Activated naive CD8-positive, alpha-beta T cell treated with anti-CD3 and anti-CD28 coated beads, Interleukin-2, amount 10 ng/mL, durations not matched to agents 7 days and 5 days (primary cell): ENCODE measurements around the gene ASNS. TPM values are rescaled to one million over a fixed set of nuclear protein-coding genes. Genes with fewer than 3 reads are reported as not detected.
"Not testable (repeated sequence)": the region's sequence is repeated elsewhere in the genome, so short reads cannot be mapped to it uniquely, and the experiment has no call there.

Experiments
- ATAC-seq: fragments of 150-1000 bp; cut with Tn5 transposase; one replicate; pipeline ENCODE4 v1.10.0; 2021; ENCODE audit warnings: low read depth, moderate library complexity
- POLR2A ChIA-PET: fragments of 350-600 bp; sonication (Branson Sonifier 250); formaldehyde crosslinking; loops from one replicate; lab custom pipeline; 2021; ENCODE audit warnings: antibody characterized with exemption; lab: Charles Lee
- DNase-seq: peaks from one replicate; pipeline ENCODE4 v3.0.0; 2021
- H3K27ac Mint-ChIP-seq: one replicate; pipeline ENCODE4 v1.8.0; 2022; ENCODE audit warnings: mild to moderate bottlenecking, mixed read lengths
- H3K27me3 Mint-ChIP-seq: one replicate; pipeline ENCODE4 v1.8.0; 2022; ENCODE audit warnings: mild to moderate bottlenecking, moderate library complexity, mixed read lengths
- H3K36me3 Mint-ChIP-seq: one replicate; pipeline ENCODE4 v1.8.0; 2021; ENCODE audit warnings: mild to moderate bottlenecking, mixed read lengths
- H3K4me1 Mint-ChIP-seq: one replicate; pipeline ENCODE4 v1.8.0; 2021; ENCODE audit warnings: mixed read lengths
- H3K4me3 Mint-ChIP-seq: one replicate; pipeline ENCODE4 v1.8.0; 2022; ENCODE audit warnings: mild to moderate bottlenecking, moderate library complexity, mixed read lengths
- H3K9me3 Mint-ChIP-seq: one replicate; pipeline ENCODE4 v1.8.0; 2021; ENCODE audit warnings: mixed read lengths
- total RNA-seq, 2 experiments: library from RNA; stranded (reverse); gene quantifications; one replicate each; pipeline ENCODE4 v1.2.3, GENCODE V29; 2021

The ASNS gene
- total RNA-seq, result 10 to 100 TPM; 40.0 to 42.6 TPM

DNA sequence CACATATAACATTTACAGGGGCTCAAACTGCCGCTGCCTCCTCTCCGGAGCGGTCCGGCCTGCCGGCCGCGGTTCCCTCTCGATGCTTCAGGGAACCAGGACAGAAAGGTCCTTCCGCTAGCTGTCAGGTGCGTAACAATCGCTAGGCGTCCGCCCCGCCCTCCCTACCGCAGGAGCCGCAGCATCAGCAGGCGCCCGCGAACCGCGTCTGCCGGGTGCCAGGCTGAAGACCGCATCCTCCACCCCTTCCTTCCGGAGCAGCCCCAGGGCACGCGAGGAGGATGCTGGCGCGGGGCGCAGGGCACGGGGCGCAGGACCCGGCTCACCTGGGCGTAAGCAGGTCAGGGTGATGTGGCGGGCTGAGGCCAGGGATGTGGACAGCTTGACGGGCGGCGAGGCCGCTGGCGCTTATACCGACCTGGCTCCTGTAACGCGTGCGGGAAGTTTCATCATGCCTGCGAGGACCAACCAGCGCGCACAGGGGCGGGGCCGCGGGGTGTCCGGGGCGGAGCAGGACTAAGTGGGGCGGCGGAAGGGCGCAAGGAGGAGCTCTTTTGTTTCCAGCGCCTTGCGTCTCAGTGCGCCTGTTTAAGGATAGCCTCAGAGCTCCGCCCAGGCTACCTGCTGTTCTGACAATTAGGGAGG is at the start of gene ASNS:
ASNS (minus strand) TSS at position 384 of the 645 bp plus-strand sequence. CDS start 3,252 bp downstream, outside the sequence.
- H3K27me3 Mint-ChIP-seq, result no peaks in the 10 kb centered on the region
- H3K36me3 Mint-ChIP-seq, result peaks cover 6% of the 10 kb centered on the region
- peaks cover 15% of the 10 kb centered on the region for H3K4me1 Mint-ChIP-seq
- POLR2A ChIA-PET, result interaction anchor here (0.6 to 1.3 kb wide), 3 partner anchors 100 to 1164 kb away, joined by 3 to 8 read pairs (median 3); partner anchors contain the start of gene SDHAF3
- peak within 1 kb of the TSS; percentile 87 for H3K4me3 Mint-ChIP-seq
- ATAC-seq (peak; percentile 92), DNase-seq (peak; percentile 92)
- H3K9me3 Mint-ChIP-seq, result no peaks in the 10 kb centered on the region
- H3K27ac Mint-ChIP-seq, result peak within 1 kb of the TSS; percentile 90

DNA sequence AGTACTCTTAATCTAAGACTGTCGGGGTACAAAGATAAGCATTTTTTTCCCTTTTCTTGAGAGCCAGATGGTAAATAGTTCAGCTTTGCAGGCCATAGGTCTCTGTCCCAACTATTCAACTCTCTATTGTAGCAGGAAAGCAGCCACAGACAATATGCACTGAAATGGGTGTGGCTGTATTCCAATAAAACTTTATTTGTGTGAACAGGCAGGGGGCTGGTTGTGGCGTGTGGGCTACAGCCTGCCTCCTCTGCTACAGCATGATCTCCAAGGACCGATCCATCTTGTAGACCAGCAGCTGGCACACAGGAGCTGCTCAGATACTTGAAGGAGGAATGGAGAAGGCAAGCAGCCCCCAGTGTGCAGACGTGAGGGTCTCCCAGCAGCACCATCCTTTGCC is 49.0 kb upstream of the ASNS start:
- ATAC-seq, H3K27me3 Mint-ChIP-seq, DNase-seq, H3K4me3 Mint-ChIP-seq, H3K36me3 Mint-ChIP-seq, H3K4me1 Mint-ChIP-seq, H3K9me3 Mint-ChIP-seq, POLR2A ChIA-PET, H3K27ac Mint-ChIP-seq: not testable (repeated sequence)

- H3K27me3 Mint-ChIP-seq, H3K4me3 Mint-ChIP-seq, H3K36me3 Mint-ChIP-seq, POLR2A ChIA-PET, DNase-seq, H3K4me1 Mint-ChIP-seq, H3K9me3 Mint-ChIP-seq, ATAC-seq: not testable (repeated sequence)
- H3K27ac Mint-ChIP-seq, result peak overlapping the region; percentile 34
Measured at GRCh38 chr7:97915267-97915666, 43.1 kb upstream of the ASNS start.

GRCh38 chr7:97912294-97912693 is 40.1 kb upstream of the ASNS start:
- H3K9me3 Mint-ChIP-seq, ATAC-seq, H3K27me3 Mint-ChIP-seq, DNase-seq, H3K4me1 Mint-ChIP-seq, H3K36me3 Mint-ChIP-seq, POLR2A ChIA-PET, H3K27ac Mint-ChIP-seq, H3K4me3 Mint-ChIP-seq: not testable (repeated sequence)

- H3K4me3 Mint-ChIP-seq, H3K36me3 Mint-ChIP-seq, H3K27ac Mint-ChIP-seq, H3K4me1 Mint-ChIP-seq, DNase-seq, H3K27me3 Mint-ChIP-seq, ATAC-seq, H3K9me3 Mint-ChIP-seq, POLR2A ChIA-PET: not testable (repeated sequence)
Measured at GRCh38 chr7:97896893-97897292, 24.7 kb upstream of the ASNS start.

DNA sequence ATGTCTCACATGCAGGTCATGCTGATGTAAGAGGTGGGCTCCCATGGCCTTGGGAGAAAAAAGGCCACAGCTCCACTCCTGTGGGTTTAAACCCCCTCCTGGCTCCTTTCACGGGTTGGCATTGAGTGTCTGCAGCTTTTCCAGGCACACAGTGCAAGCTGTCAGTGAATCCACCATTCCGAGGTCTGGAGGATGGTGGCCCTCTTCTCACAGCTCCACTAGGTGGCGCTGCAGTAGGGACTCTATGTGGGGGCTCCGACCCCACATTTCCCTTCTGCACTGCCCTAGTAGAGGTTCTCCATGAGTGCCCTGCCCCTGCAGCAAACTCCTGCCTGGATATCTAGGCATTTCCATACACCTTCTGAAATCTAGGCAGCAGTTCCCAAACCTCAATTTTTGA is 19.5 kb upstream of the ASNS start:
- H3K36me3 Mint-ChIP-seq, POLR2A ChIA-PET, H3K9me3 Mint-ChIP-seq, H3K27ac Mint-ChIP-seq, H3K4me1 Mint-ChIP-seq, ATAC-seq, H3K4me3 Mint-ChIP-seq, H3K27me3 Mint-ChIP-seq, DNase-seq: not testable (repeated sequence)

- H3K27ac Mint-ChIP-seq, POLR2A ChIA-PET, H3K4me3 Mint-ChIP-seq, H3K4me1 Mint-ChIP-seq, H3K27me3 Mint-ChIP-seq, ATAC-seq, H3K36me3 Mint-ChIP-seq, H3K9me3 Mint-ChIP-seq, DNase-seq: not testable (repeated sequence)
Measured at GRCh38 chr7:97879527-97879926, 7.3 kb upstream of the ASNS start.

GRCh38 chr7:97874894-97875293 is 2.7 kb upstream of the ASNS start:
- H3K36me3 Mint-ChIP-seq, H3K27me3 Mint-ChIP-seq, DNase-seq, ATAC-seq, H3K27ac Mint-ChIP-seq, H3K4me3 Mint-ChIP-seq, POLR2A ChIA-PET, H3K9me3 Mint-ChIP-seq: not testable (repeated sequence)
- H3K4me1 Mint-ChIP-seq, result peaks cover 11% of the 10 kb centered on the region

- H3K4me3 Mint-ChIP-seq, result no peak overlapping the region
- H3K4me1 Mint-ChIP-seq, result peaks cover 15% of the 10 kb centered on the region
- no peak overlapping the region for H3K27ac Mint-ChIP-seq
- no peaks in the 10 kb centered on the region for H3K9me3 Mint-ChIP-seq
- POLR2A ChIA-PET, result no interaction called here
- peaks cover 3% of the 10 kb centered on the region for H3K36me3 Mint-ChIP-seq
- no peak for ATAC-seq
- H3K27me3 Mint-ChIP-seq, result no peaks in the 10 kb centered on the region
- no peak for DNase-seq
Measured at GRCh38 chr7:97873606-97874005, 1.4 kb upstream of the ASNS start.

DNA sequence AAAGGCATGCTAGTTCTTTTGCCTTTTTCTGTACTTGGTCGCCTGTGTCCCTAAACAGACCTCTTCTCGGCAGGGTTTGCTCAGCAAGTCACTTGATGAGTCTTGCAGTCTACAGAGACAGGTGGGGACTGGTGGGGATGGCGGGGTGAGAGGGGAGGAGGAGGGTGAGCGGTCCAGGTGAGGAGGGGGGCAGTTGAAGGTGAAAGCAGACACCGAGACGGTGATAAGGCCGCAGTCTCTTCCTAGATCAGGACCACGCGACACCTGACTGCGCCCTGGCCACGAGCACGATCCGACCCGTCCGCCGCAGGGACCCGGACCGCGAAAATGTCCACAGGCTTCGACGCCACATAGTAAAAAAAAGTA is 566 bp downstream of the ASNS start:
- DNase-seq (no peak), ATAC-seq (peak; percentile 24)
- H3K27ac Mint-ChIP-seq, result peak overlapping the region; percentile 90
- peaks cover 15% of the 10 kb centered on the region for H3K4me1 Mint-ChIP-seq
- H3K9me3 Mint-ChIP-seq, result no peaks in the 10 kb centered on the region
- POLR2A ChIA-PET, result no interaction called here
- H3K27me3 Mint-ChIP-seq, result no peaks in the 10 kb centered on the region
- peak overlapping the region; percentile 87 for H3K4me3 Mint-ChIP-seq
- H3K36me3 Mint-ChIP-seq, result peaks cover 7% of the 10 kb centered on the region

GRCh38 chr7:97868788-97869187 is 3.4 kb downstream of the ASNS start:
- Mint-ChIP-seq H3K36me3 (peaks cover 12% of the 10 kb centered on the region), H3K4me1 (peaks cover 16% of the 10 kb centered on the region), H3K27ac (no peak overlapping the region), H3K9me3 (no peaks in the 10 kb centered on the region), H3K4me3 (no peak overlapping the region), H3K27me3 (no peaks in the 10 kb centered on the region)
- DNase-seq (no peak), ATAC-seq (no peak)
- POLR2A ChIA-PET, result no interaction called here

DNA sequence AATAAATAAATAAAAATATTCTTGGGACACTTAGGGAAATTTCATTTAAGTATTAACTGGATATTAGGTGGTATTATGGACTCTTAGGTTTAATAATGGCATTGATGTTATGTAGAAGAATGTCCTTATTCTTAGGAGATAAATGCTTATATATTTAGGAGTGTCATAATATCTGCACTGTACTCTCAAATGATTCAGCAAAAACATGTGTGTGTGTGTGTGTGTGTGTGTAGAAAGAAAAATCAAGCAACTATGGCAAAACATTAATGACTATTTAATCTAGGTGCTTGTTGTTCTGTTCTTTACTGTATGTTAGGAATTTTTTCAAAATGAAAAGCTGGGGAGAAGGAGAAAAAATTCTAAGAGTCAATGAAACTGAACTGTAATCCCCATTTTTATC is 3.9 kb downstream of the ASNS start:
- DNase-seq (no peak), ATAC-seq (no peak)
- Mint-ChIP-seq H3K4me3 (no peak overlapping the region), H3K27me3 (no peaks in the 10 kb centered on the region), H3K36me3 (peaks cover 12% of the 10 kb centered on the region), H3K9me3 (no peaks in the 10 kb centered on the region), H3K4me1 (peaks cover 16% of the 10 kb centered on the region), H3K27ac (no peak overlapping the region)
- POLR2A ChIA-PET, result no interaction called here

DNA sequence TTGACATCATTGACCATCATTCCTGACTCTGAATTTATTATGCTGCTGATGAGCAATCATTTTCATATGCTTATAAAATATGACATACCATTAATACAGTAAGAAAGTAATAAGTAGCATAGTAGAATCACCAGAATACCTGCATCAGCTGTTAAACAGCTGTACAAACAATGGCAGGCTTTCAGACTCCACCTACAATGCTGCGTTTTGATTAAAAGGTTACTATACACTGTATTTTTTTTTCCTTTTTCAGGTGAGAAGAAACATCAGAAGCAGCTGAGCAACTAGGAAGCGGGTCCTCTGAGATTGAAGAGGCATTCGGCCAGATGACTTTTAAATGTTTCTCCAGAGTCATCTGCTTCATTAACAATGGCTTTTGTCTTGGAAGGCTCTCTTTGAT is 7.1 kb downstream of the ASNS start:
- Mint-ChIP-seq H3K4me1 (peaks cover 5% of the 10 kb centered on the region), H3K36me3 (peaks cover 20% of the 10 kb centered on the region), H3K27me3 (no peaks in the 10 kb centered on the region), H3K4me3 (no peak overlapping the region), H3K9me3 (no peaks in the 10 kb centered on the region), H3K27ac (no peak overlapping the region)
- DNase-seq, result no peak
- POLR2A ChIA-PET, result no interaction called here
- no peak for ATAC-seq

- H3K4me3 Mint-ChIP-seq, result no peak overlapping the region
- POLR2A ChIA-PET, result no interaction called here
- no peak overlapping the region for H3K27ac Mint-ChIP-seq
- no peaks in the 10 kb centered on the region for H3K27me3 Mint-ChIP-seq
- no peak for DNase-seq
- no peak for ATAC-seq
- H3K4me1 Mint-ChIP-seq, result peaks cover 1% of the 10 kb centered on the region
- H3K36me3 Mint-ChIP-seq, result peaks cover 32% of the 10 kb centered on the region
- no peaks in the 10 kb centered on the region for H3K9me3 Mint-ChIP-seq
Measured at GRCh38 chr7:97859606-97860204, 12.5 kb downstream of the ASNS start.
